Kidney (tissue), 14 donors: ENCODE results near the gene DNAH6. TPM values are rescaled to one million over a fixed set of nuclear protein-coding genes. Genes with fewer than 3 reads are reported as not detected.

Experiments used
- DNase-seq, 5 donors: peaks; one replicate each; pipeline ENCODE4 v3.0.0-alpha.2; 2013 to 2020
- FAIRE-seq: peaks from 2 replicates; lab custom pipeline; 2012; peaks lifted over from hg19 to GRCh38; lab: Jason Lieb, UNC
- H3K27ac ChIP-seq, 2 donors: one replicate each; pipeline ENCODE4 v1.7.0; 2013; ENCODE audit warnings: low read depth in 2 of 2, low read length in 2 of 2, inconsistent platforms in 1 of 2
- H3K27me3 ChIP-seq: one replicate; pipeline ENCODE4 v1.7.1; 2013; ENCODE audit warnings: low read length, inconsistent platforms; ENCODE audit not compliant: control insufficient read depth, insufficient read depth
- H3K36me3 ChIP-seq, 3 donors: one replicate each; pipeline versions ENCODE4 v1.7.0 to v1.7.1; 2013; ENCODE audit warnings: low read length in 3 of 3, control low read depth in 1 of 3, inconsistent platforms in 1 of 3; ENCODE audit not compliant: insufficient read depth in 3 of 3, control insufficient read depth in 2 of 3
- H3K4me1 ChIP-seq, 3 donors: one replicate each; pipeline versions ENCODE4 v1.7.0 to v1.7.1; 2013; ENCODE audit warnings: low read length in 3 of 3, inconsistent platforms in 1 of 3, low read depth in 1 of 3; ENCODE audit not compliant: control insufficient read depth in 2 of 3, insufficient read depth in 2 of 3
- H3K4me3 ChIP-seq, 3 donors: one replicate each; pipeline versions ENCODE4 v1.7.0 to v1.8.1; 2013; ENCODE audit warnings: low read length in 3 of 3, control low read depth in 1 of 3, inconsistent platforms in 1 of 3
- H3K9ac ChIP-seq, 3 donors: one replicate each; pipeline versions ENCODE4 v1.7.0 to v1.7.1; 2013; ENCODE audit warnings: low read length in 3 of 3, control low read depth in 1 of 3, inconsistent platforms in 1 of 3
- H3K9me3 ChIP-seq, 3 donors: one replicate each; pipeline versions ENCODE4 v1.7.0 to v1.7.1; 2013; ENCODE audit warnings: low read length in 3 of 3, control low read depth in 1 of 3, inconsistent platforms in 1 of 3; ENCODE audit not compliant: control insufficient read depth in 2 of 3, insufficient read depth in 1 of 3
- CTCF ChIP-seq: IDR thresholded peaks from 3 replicates; pipeline ENCODE4 v1.5.1; 2012; ENCODE audit warnings: mild to moderate bottlenecking, moderate library complexity, borderline replicate concordance; ENCODE audit not compliant: insufficient read depth; ENCODE audit errors: extremely low read depth
- intact Hi-C: fragments of 100-400 bp; cut with DNase I; formaldehyde crosslinking; loops from one replicate; pipeline ENCODE4 v1.11.1; 2022
- polyA plus RNA-seq: library from polyadenylated mRNA; stranded (reverse); fragments of 350-450 nt; fragmentation: Illumina TruSeq; extraction: RNeasy Lipid Tissue Mini Kit (QIAGEN cat#74804); gene quantifications from one replicate; pipeline ENCODE4 v1.2.3, GENCODE V29; 2014; ENCODE audit warnings: low read depth, low replicate concordance; ENCODE audit not compliant: insufficient read depth
- total RNA-seq: library from RNA; stranded (reverse); fragmentation: NEBNext Ultra II Directional; extraction: Animal tissue kit (Norgen Biotek cat#: 25700); gene quantifications from one replicate; pipeline ENCODE4 v1.2.1, GENCODE V29; 2021
- donor health status: control.
- donor health status: control.
- donor health status: control.
- donor health status: control.
- donor health status: control.
- donor health status: DM: yes; HTN: yes; CAD: no.
- donor health status: Normal renal cell carcinoma (clear cell type).

The DNAH6 gene
- total and polyA plus RNA-seq, 2 donors from 2014 or later = 0.34 to 4.6 TPM

DNA sequence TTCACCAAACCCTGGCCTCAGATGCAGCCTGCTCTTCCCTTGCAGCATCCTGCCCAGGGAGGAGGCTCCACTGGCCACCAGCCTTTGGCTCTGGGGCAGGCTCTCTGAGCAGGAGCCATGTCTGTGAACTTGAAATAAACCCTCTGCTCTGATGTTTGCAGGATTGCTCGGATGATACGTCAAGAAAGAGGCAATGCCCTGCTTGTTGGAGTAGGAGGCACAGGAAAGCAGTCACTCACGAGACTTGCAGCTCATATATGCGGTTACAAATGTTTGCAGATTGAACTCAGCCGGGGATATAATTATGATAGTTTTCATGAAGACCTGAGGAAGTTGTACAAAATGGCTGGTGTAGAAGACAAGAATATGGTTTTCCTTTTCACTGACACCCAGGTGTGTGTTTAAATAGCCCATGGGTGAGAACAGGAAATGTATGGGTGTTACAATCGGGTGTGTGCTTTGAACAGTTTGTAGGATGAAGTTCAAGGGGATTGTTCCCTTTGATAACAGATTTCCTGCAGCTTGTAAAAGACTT lies 177.9 kb downstream of the DNAH6 start:
- no peaks in the 10 kb centered on the region for H3K36me3 ChIP-seq
- H3K9me3 ChIP-seq = no peaks in the 10 kb centered on the region
- no peaks in the 10 kb centered on the region for H3K4me1 ChIP-seq
- no peaks in the 10 kb centered on the region for H3K27me3 ChIP-seq
- FAIRE-seq (no peak), DNase-seq (peak in 1 of 5 donors; percentile 31)
- no peak overlapping the region for H3K4me3 ChIP-seq
- no peak for TF ChIP-seq CTCF
- H3K27ac ChIP-seq = no peak overlapping the region
- intact Hi-C loops = no loop called here
- no peak overlapping the region for H3K9ac ChIP-seq

- Histone ChIP-seq H3K9ac (no peak overlapping the region), H3K36me3 (no peaks in the 10 kb centered on the region), H3K27me3 (no peaks in the 10 kb centered on the region), H3K27ac (no peak overlapping the region), H3K4me1 (no peaks in the 10 kb centered on the region), H3K9me3 (no peaks in the 10 kb centered on the region), H3K4me3 (no peak overlapping the region)
- no peak for TF ChIP-seq CTCF
- intact Hi-C loops = no loop called here
- no peak for DNase-seq
- no peak for FAIRE-seq
Observed at GRCh38 chr2:84697895-84698294, 181.6 kb downstream of the DNAH6 start.

- no peaks in the 10 kb centered on the region for H3K27me3 ChIP-seq
- intact Hi-C loops = no loop called here
Observed at GRCh38 chr2:84700006-84700405, 183.7 kb downstream of the DNAH6 start.

More at GRCh38 chr2:84700006-84700405, 183.7 kb downstream of the DNAH6 start:
- Histone ChIP-seq H3K27ac (no peak overlapping the region), H3K4me1 (no peaks in the 10 kb centered on the region), H3K4me3 (no peak overlapping the region), H3K9me3 (no peaks in the 10 kb centered on the region), H3K9ac (no peak overlapping the region), H3K36me3 (no peaks in the 10 kb centered on the region)
- no peak for DNase-seq
- no peak for FAIRE-seq
- TF ChIP-seq CTCF = no peak
